GM19328 (cell line): ENCODE measurements around the gene CX3CL1.
"Not testable (repeated sequence)": the region's sequence is repeated elsewhere in the genome, so short reads cannot be mapped to it uniquely, and the experiment has no call there.

Experiments
- ATAC-seq: cut with Tn5 transposase; IDR thresholded peaks from one replicate; pipeline ENCODE4 v1.9.1; 2021; ENCODE audit warnings: mild to moderate bottlenecking, moderate library complexity; ENCODE audit not compliant: unreplicated experiment

CX3CL1 gene

GRCh38 chr16:57381791-57382534 lies 9.7 kb downstream of the CX3CL1 start:
- ATAC-seq: no peak

- ATAC-seq: no peak
These were observed 10.4 kb downstream of the CX3CL1 start for GRCh38 chr16:57382535-57383275.

GRCh38 chr16:57383276-57384247 lies 11.3 kb downstream of the CX3CL1 start:
- no peak for ATAC-seq

GRCh38 chr16:57384248-57385070 lies 12.2 kb downstream of the CX3CL1 start:
- no peak for ATAC-seq

GRCh38 chr16:57385083-57385482 lies 12.8 kb downstream of the CX3CL1 start:
- ATAC-seq: no peak

- ATAC-seq: no peak
These were observed 14.2 kb downstream of the CX3CL1 start for GRCh38 chr16:57386381-57386951.

GRCh38 chr16:57387598-57388354 lies 15.5 kb downstream of the CX3CL1 start:
- ATAC-seq: no peak

- no peak for ATAC-seq
These were observed 16.2 kb downstream of the CX3CL1 start for GRCh38 chr16:57388359-57389086.

- no peak for ATAC-seq
These were observed 16.8 kb downstream of the CX3CL1 start for GRCh38 chr16:57389087-57389468.

GRCh38 chr16:57390636-57391295 lies 18.5 kb downstream of the CX3CL1 start:
- ATAC-seq: no peak

- ATAC-seq: no peak
These were observed 19.0 kb downstream of the CX3CL1 start for GRCh38 chr16:57391300-57391699.

GRCh38 chr16:57391708-57392107 lies 19.4 kb downstream of the CX3CL1 start:
- no peak for ATAC-seq

- ATAC-seq: no peak
These were observed 20.4 kb downstream of the CX3CL1 start for GRCh38 chr16:57392694-57393093.

GRCh38 chr16:57394444-57394843 lies 22.2 kb downstream of the CX3CL1 start:
- ATAC-seq: no peak

GRCh38 chr16:57395026-57395425 lies 22.7 kb downstream of the CX3CL1 start:
- no peak for ATAC-seq

- no peak for ATAC-seq
These were observed 24.5 kb downstream of the CX3CL1 start for GRCh38 chr16:57396786-57397185.

GRCh38 chr16:57397493-57397892 lies 25.2 kb downstream of the CX3CL1 start:
- ATAC-seq: not testable (repeated sequence)
